Upper lobe of right lung (tissue), 1 donor: ENCODE results near the gene INSIG2. TPM values are rescaled to one million over a fixed set of nuclear protein-coding genes. Genes with fewer than 3 reads are reported as not detected.

Experiments used
- ATAC-seq: fragments of 200-7000 bp; cut with Tn5 transposase; one replicate; pipeline ENCODE4 v1.9.1; 2020; ENCODE audit warnings: mild to moderate bottlenecking, moderate library complexity
- DNase-seq: peaks from one replicate; pipeline ENCODE4 v3.0.0-alpha.2; 2020
- H3K27ac ChIP-seq: fragments of 200-600 bp; one replicate; pipeline ENCODE4 v1.8.0; 2022
- H3K27me3 ChIP-seq: fragments of 200-600 bp; one replicate; pipeline ENCODE4 v1.8.0; 2022; ENCODE audit warnings: mild to moderate bottlenecking
- H3K36me3 ChIP-seq: fragments of 200-600 bp; one replicate; pipeline ENCODE4 v1.8.0; 2022
- H3K4me1 ChIP-seq: fragments of 200-600 bp; one replicate; pipeline ENCODE4 v1.8.0; 2022
- H3K4me3 ChIP-seq: fragments of 200-600 bp; one replicate; pipeline ENCODE4 v1.8.0; 2022; ENCODE audit warnings: mild to moderate bottlenecking
- H3K9me3 ChIP-seq: fragments of 200-600 bp; one replicate; pipeline ENCODE4 v1.8.0; 2022
- CTCF ChIP-seq: fragments of 200-600 bp; IDR thresholded peaks from one replicate; pipeline ENCODE4 v1.8.0; 2022; ENCODE audit warnings: antibody characterized with exemption
- intact Hi-C: fragments of 100-400 bp; cut with DNase I; formaldehyde crosslinking; loops from one replicate; pipeline ENCODE4 v1.11.0; 2022
- total RNA-seq: library from RNA; stranded (reverse); fragmentation: NEBNext Ultra II Directional; extraction: Animal tissue kit (Norgen Biotek cat#: 25700); gene quantifications from one replicate; pipeline ENCODE4 v1.2.1, GENCODE V29; 2021
- donor health status: DM: no; HTN: yes; CAD: no; lungs with severe emphysema.

Gene INSIG2
- total RNA-seq, 1 donor from 2014 or later = 42.0 TPM

GRCh38 chr2:118059919-118060478 lies 28.3 kb upstream of the INSIG2 start:
- H3K27ac ChIP-seq = no peak overlapping the region

GRCh38 chr2:118061135-118061955 lies 26.9 kb upstream of the INSIG2 start:
- no peaks in the 10 kb centered on the region for H3K4me1 ChIP-seq
- H3K36me3 ChIP-seq = no peaks in the 10 kb centered on the region
- TF ChIP-seq CTCF = peak; percentile 36
- H3K27ac ChIP-seq = no peak overlapping the region
- H3K4me3 ChIP-seq = no peak overlapping the region
- DNase-seq (no peak), ATAC-seq (peak; percentile 94)
- intact Hi-C loops = no loop called here
- no peaks in the 10 kb centered on the region for H3K9me3 ChIP-seq
- H3K27me3 ChIP-seq = peaks cover 7% of the 10 kb centered on the region

More at GRCh38 chr2:118059919-118060478, 28.3 kb upstream of the INSIG2 start:
- Histone ChIP-seq H3K4me1 (no peaks in the 10 kb centered on the region), H3K4me3 (no peak overlapping the region), H3K36me3 (no peaks in the 10 kb centered on the region), H3K9me3 (no peaks in the 10 kb centered on the region), H3K27me3 (peaks cover 7% of the 10 kb centered on the region)
- DNase-seq (no peak), ATAC-seq (peak; percentile 29)
- TF ChIP-seq CTCF = no peak
- intact Hi-C loops = no loop called here

- no peaks in the 10 kb centered on the region for H3K36me3 ChIP-seq
- H3K4me1 ChIP-seq = no peaks in the 10 kb centered on the region
- no peak for TF ChIP-seq CTCF
- intact Hi-C loops = no loop called here
- no peak for DNase-seq
- peaks cover 7% of the 10 kb centered on the region for H3K27me3 ChIP-seq
- no peak overlapping the region for H3K4me3 ChIP-seq
- no peak overlapping the region for H3K27ac ChIP-seq
- H3K9me3 ChIP-seq = no peaks in the 10 kb centered on the region
- no peak for ATAC-seq
These were observed 26.2 kb upstream of the INSIG2 start for GRCh38 chr2:118062048-118062447.

GRCh38 chr2:118062669-118063068 lies 25.6 kb upstream of the INSIG2 start:
- Histone ChIP-seq H3K4me3 (no peak overlapping the region), H3K4me1 (no peaks in the 10 kb centered on the region), H3K9me3 (no peaks in the 10 kb centered on the region), H3K27me3 (peaks cover 7% of the 10 kb centered on the region), H3K27ac (no peak overlapping the region), H3K36me3 (no peaks in the 10 kb centered on the region)
- ATAC-seq (no peak), DNase-seq (no peak)
- intact Hi-C loops = no loop called here
- TF ChIP-seq CTCF = no peak

- TF ChIP-seq CTCF = no peak
- H3K4me1 ChIP-seq = no peaks in the 10 kb centered on the region
- H3K4me3 ChIP-seq = no peak overlapping the region
- intact Hi-C loops = no loop called here
- DNase-seq = no peak
- H3K27me3 ChIP-seq = peaks cover 7% of the 10 kb centered on the region
- no peaks in the 10 kb centered on the region for H3K36me3 ChIP-seq
- no peak for ATAC-seq
- H3K27ac ChIP-seq = no peak overlapping the region
- H3K9me3 ChIP-seq = no peaks in the 10 kb centered on the region
These were observed 23.1 kb upstream of the INSIG2 start for GRCh38 chr2:118065015-118065706.
